HEK293T (cell line): Measurements from ENCODE around the gene TTC13.

ENCODE experiments used
- CTCF ChIA-PET: fragments of 350-600 bp; formaldehyde crosslinking; extraction: SDS; loops from one replicate; lab custom pipeline; 2021; ENCODE audit warnings: antibody characterized with exemption, inconsistent platforms; lab: Yijun Ruan, JAX
- POLR2A ChIA-PET: fragments of 350-600 bp; formaldehyde crosslinking; extraction: SDS; loops from one replicate; lab custom pipeline; 2020; ENCODE audit warnings: antibody characterized with exemption, inconsistent platforms; lab: Yijun Ruan, JAX
- DNase-seq: peaks from one replicate; pipeline ENCODE4 v3.0.0; 2012; ENCODE audit warnings: mixed read lengths; ENCODE audit errors: extremely low spot score
- ARNT ChIP-seq: fragments of 450-650 bp; IDR thresholded peaks from 2 replicates; pipeline ENCODE4 v1.6.1; 2017; ENCODE audit warnings: mild to moderate bottlenecking
- BHLHE40 ChIP-seq: fragments of 450-650 bp; IDR thresholded peaks from 2 replicates; pipeline ENCODE4 v1.6.1; 2016; ENCODE audit warnings: mild to moderate bottlenecking, moderate library complexity, borderline replicate concordance
- CTBP1 ChIP-seq: fragments of 450-650 bp; IDR thresholded peaks from 2 replicates; pipeline ENCODE4 v1.6.1; 2016; ENCODE audit warnings: borderline replicate concordance
- ELF4 ChIP-seq: fragments of 450-650 bp; IDR thresholded peaks from 2 replicates; pipeline ENCODE4 v1.6.1; 2017; ENCODE audit warnings: antibody characterized with exemption
- FOXA1 ChIP-seq: fragments of 450-650 bp; IDR thresholded peaks from 2 replicates; pipeline ENCODE4 v1.6.1; 2016; ENCODE audit warnings: mild to moderate bottlenecking
- FOXK2 ChIP-seq: fragments of 450-650 bp; IDR thresholded peaks from 2 replicates; pipeline ENCODE4 v1.6.1; 2016; ENCODE audit warnings: mild to moderate bottlenecking
- FOXM1 ChIP-seq: fragments of 450-650 bp; IDR thresholded peaks from 2 replicates; pipeline ENCODE4 v1.6.1; 2017; ENCODE audit warnings: mild to moderate bottlenecking, borderline replicate concordance
- HDGF ChIP-seq: fragments of 450-650 bp; IDR thresholded peaks from 2 replicates; pipeline ENCODE4 v1.6.1; 2017; ENCODE audit warnings: antibody characterized with exemption, borderline replicate concordance
- L3MBTL2 ChIP-seq: fragments of 450-650 bp; conservative IDR thresholded peaks from 2 replicates; pipeline ENCODE4 v1.6.1; 2016; ENCODE audit warnings: mild to moderate bottlenecking
- LEF1 ChIP-seq: fragments of 450-650 bp; IDR thresholded peaks from 2 replicates; pipeline ENCODE4 v1.6.1; 2017; ENCODE audit warnings: mild to moderate bottlenecking, borderline replicate concordance
- NFRKB ChIP-seq: fragments of 450-650 bp; IDR thresholded peaks from 2 replicates; pipeline ENCODE4 v1.6.1; 2016; ENCODE audit warnings: mild to moderate bottlenecking, moderate library complexity
- PKNOX1 ChIP-seq: fragments of 450-650 bp; IDR thresholded peaks from 2 replicates; pipeline ENCODE4 v1.6.1; 2016
- SP1 ChIP-seq: fragments of 450-650 bp; IDR thresholded peaks from 2 replicates; pipeline ENCODE4 v1.6.1; 2017
- SUZ12 ChIP-seq: fragments of 450-650 bp; IDR thresholded peaks from 2 replicates; pipeline ENCODE4 v1.6.1; 2016; ENCODE audit warnings: mild to moderate bottlenecking
- TARDBP ChIP-seq: fragments of 450-650 bp; IDR thresholded peaks from 2 replicates; pipeline ENCODE4 v1.6.1; 2016
- ZNF384 ChIP-seq: fragments of 450-650 bp; IDR thresholded peaks from 2 replicates; pipeline ENCODE4 v1.6.1; 2016

The TTC13 gene

DNA sequence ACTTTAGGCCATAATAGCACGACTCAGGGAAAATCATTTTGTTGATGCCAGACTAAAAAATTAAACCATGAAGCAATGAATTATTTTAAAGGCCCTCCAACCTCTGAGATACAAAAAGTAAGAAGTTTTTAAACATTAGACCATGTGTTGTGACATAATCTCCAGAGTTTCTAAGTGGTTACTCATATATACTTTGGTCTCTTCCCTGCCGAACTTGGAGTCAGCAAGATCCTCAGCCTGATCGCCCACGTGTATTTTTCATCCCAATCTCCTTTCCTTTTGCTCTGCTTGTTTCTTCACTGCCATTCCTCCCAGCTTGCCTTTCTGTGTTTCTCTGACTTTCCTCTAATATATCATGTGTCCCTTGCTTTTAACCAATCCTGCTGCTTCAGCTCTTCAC, 4.0 kb upstream of the TTC13 start:
- TF ChIP-seq ARNT (no peak), PKNOX1 (no peak), FOXA1 (no peak), FOXM1 (no peak)
- CTCF ChIA-PET, result interaction anchor here (0.7 to 1.5 kb wide), 3 partner anchors 10 to 151 kb away, joined by 3 to 5 read pairs (median 4); no protein-coding TSS in a partner anchor
- POLR2A ChIA-PET, result no interaction called here
- no peak for DNase-seq

DNA sequence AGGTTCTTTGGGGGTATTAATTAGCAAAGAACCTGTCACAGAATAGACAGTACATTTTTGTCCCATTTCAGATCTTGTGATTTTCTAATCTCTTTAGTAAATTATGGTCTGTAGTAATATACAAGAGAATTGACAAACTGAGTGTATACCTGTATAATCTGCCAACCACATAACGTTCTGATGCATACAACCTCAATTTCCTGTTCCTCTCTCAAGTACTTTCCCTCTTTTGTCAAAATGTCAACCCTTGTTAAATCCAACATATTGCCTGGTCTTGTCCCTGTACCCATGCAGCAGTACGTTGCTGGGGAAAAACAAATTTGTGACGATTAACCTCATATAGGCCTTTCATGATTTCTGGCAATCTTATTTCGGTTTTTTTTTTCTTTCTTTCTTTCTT, 1.3 kb upstream of the TTC13 start:
- POLR2A ChIA-PET, result interaction anchor here (0.8 kb wide), 1 partner anchor 55 kb away, joined by 3 read pairs; no protein-coding TSS in a partner anchor

GRCh38 chr1:230979389-230979716, 692 bp upstream of the TTC13 start:
- POLR2A ChIA-PET, result interaction anchor here (0.8 to 1.8 kb wide), 6 partner anchors 12 to 130 kb away, joined by 3 to 11 read pairs (median 5); no protein-coding TSS in a partner anchor

More for the DNA sequence above, 1.3 kb upstream of the TTC13 start:
- no peak for DNase-seq
- CTCF ChIA-PET, result no interaction called here
- TF ChIP-seq NFRKB, result no peak
- TF ChIP-seq L3MBTL2, result no peak
- no peak for TF ChIP-seq SUZ12
- TF ChIP-seq CTBP1, result no peak
- TF ChIP-seq FOXA1, result no peak
- TF ChIP-seq FOXK2, result no peak
- TF ChIP-seq ARNT, result no peak
- no peak for TF ChIP-seq ELF4

DNA sequence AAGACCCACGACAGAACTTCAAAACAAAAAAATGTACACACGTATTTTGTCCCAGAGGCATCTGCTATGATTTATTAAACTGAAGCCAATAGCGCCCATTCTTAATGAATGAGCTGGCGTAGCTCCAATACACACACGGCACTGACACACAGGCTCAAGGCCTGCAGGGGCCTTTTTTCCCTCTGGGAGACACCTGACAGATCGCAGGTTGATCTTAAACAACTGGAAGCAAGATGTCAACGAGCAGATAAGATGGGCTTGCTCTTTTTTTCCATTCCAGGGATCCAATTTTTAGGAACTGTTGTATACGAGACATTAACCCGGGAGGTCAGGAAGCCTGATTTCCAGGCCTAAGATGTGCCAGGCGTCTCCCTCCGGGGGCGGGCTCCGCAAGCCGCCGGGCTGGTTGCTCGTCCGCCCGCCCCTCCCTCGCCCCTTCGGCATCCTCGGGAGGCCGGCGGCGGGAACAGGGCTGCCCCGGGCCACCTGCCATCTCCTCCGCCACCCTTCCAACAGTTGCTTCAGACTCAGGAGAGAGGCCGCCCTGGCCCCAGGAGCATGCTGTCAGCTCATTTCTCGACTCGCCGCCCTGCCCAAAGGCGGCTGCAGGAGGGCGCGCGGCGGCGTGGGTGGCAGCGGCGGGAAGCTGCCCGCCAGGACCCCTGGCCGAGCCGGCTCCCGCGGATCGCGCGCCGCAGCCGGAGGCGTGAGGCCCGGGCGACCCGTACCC, 735 bp downstream of the TTC13 start:
- TF ChIP-seq ARNT (no peak), LEF1 (no peak), HDGF (no peak), L3MBTL2 (0 out of 2 replicates have a peak, but pooled peaks have one; percentile 30), PKNOX1 (peak; percentile 60), FOXK2 (no peak), NFRKB (no peak), FOXM1 (no peak), ELF4 (no peak), SUZ12 (no peak), FOXA1 (no peak), CTBP1 (no peak), ZNF384 (no peak), BHLHE40 (no peak), SP1 (no peak), TARDBP (no peak)
- POLR2A ChIA-PET, result interaction anchor here (0.7 to 1.8 kb wide), 13 partner anchors 14 to 131 kb away, joined by 3 to 11 read pairs (median 4); no protein-coding TSS in a partner anchor
- DNase-seq, result peak; percentile 55
- CTCF ChIA-PET, result interaction anchor here (0.7 to 1.2 kb wide), 2 partner anchors 32 to 252 kb away, joined by 3 read pairs; no protein-coding TSS in a partner anchor

More at GRCh38 chr1:230979389-230979716, 692 bp upstream of the TTC13 start:
- no peak for TF ChIP-seq BHLHE40
- TF ChIP-seq PKNOX1, result no peak
- TF ChIP-seq LEF1, result no peak
- TF ChIP-seq TARDBP, result no peak
- TF ChIP-seq L3MBTL2, result no peak
- no peak for TF ChIP-seq SP1
- TF ChIP-seq ELF4, result no peak
- TF ChIP-seq FOXM1, result no peak
- TF ChIP-seq ARNT, result no peak
- CTCF ChIA-PET, result interaction anchor here (1.2 kb wide), 1 partner anchor 33 kb away, joined by 3 read pairs; no protein-coding TSS in a partner anchor
- DNase-seq, result no peak

DNA sequence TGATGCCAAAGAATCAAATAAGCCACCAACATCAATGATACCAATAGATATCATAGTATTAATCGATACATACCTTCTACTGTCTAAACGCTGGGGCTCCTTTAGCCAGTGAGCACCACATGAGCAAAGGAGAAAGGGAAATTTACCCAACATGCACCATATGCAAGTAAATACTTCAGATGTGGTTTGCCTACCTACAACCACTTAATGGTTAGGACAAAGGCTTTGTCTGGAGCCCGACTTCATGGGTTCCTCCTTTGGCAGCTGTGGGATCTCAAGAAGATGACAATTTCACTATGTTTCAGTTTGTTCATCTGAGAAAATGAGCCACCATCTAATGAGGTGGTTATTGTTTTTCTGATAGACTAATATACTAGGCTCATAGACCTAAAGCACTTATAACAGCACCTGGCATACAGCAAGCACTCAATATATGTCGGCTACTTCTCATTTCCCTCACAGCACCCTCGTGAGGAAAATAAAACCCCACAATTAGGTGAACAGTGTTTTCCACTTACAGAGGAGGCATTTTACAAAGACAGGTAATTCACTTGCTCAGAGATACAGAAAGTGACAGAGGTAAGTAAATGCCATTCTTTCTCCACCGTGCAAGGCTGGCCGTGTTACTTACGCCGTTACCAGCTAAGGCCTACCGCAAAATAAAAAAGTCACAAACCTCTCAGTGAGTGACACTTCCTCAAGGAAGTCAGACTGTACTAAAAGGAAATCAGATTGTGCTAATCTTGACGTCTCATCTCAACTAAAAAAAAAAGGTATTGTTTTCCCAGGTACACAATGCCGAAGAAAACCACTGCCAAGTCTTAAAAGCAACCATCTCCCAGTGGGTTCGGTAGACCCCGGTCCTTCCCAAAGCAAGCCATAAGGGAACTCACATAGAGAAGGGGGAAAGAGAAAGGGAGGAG, 1.6 kb downstream of the TTC13 start:
- TF ChIP-seq ZNF384 (no peak), FOXK2 (no peak), ARNT (no peak), PKNOX1 (no peak), SP1 (no peak), BHLHE40 (no peak), HDGF (no peak), SUZ12 (no peak), NFRKB (no peak), ELF4 (no peak), CTBP1 (no peak), FOXM1 (no peak), TARDBP (no peak), LEF1 (no peak), FOXA1 (no peak), L3MBTL2 (no peak)
- CTCF ChIA-PET, result interaction anchor here (0.7 kb wide), 1 partner anchor 253 kb away, joined by 3 read pairs; no protein-coding TSS in a partner anchor
- no peak for DNase-seq

More for the DNA sequence above, 1.6 kb downstream of the TTC13 start:
- POLR2A ChIA-PET, result interaction anchor here (0.7 to 1.3 kb wide), 5 partner anchors 18 to 80 kb away, joined by 3 to 4 read pairs (median 4); no protein-coding TSS in a partner anchor
